Muscle layer of colon (tissue), 2 donors: Measurements from ENCODE around the gene RPP25.
"Not testable (repeated sequence)": the region's sequence is repeated elsewhere in the genome, so short reads cannot be mapped to it uniquely, and the experiment has no call there.

Source experiments
- H3K27ac ChIP-seq: one replicate; pipeline ENCODE4 v1.7.0; 2013; ENCODE audit warnings: low read depth, mild to moderate bottlenecking, low read length, moderate library complexity
- H3K27me3 ChIP-seq, 2 donors: one replicate each; pipeline ENCODE4 v1.7.0; 2013; ENCODE audit warnings: low read length in 2 of 2, mild to moderate bottlenecking in 2 of 2; ENCODE audit not compliant: insufficient read depth in 2 of 2, control insufficient read depth in 1 of 2
- H3K36me3 ChIP-seq: one replicate; pipeline ENCODE4 v1.7.0; 2013; ENCODE audit warnings: mild to moderate bottlenecking, low read length; ENCODE audit not compliant: insufficient read depth
- H3K4me1 ChIP-seq: one replicate; pipeline ENCODE4 v1.7.0; 2013; ENCODE audit warnings: mild to moderate bottlenecking, low read length; ENCODE audit not compliant: insufficient read depth
- H3K4me3 ChIP-seq, 2 donors: one replicate each; pipeline ENCODE4 v1.7.0; 2013; ENCODE audit warnings: low read length in 2 of 2, low read depth in 1 of 2, mild to moderate bottlenecking in 1 of 2, moderate library complexity in 1 of 2
- H3K9ac ChIP-seq: one replicate; pipeline ENCODE4 v1.7.0; 2013; ENCODE audit warnings: low read length
- H3K9me3 ChIP-seq: one replicate; pipeline ENCODE4 v1.7.0; 2013; ENCODE audit warnings: mild to moderate bottlenecking, low read length
- donor health status: abdominal sarcoma.
- donor health status: Adenocarcinoma of cecum.

Gene RPP25

DNA sequence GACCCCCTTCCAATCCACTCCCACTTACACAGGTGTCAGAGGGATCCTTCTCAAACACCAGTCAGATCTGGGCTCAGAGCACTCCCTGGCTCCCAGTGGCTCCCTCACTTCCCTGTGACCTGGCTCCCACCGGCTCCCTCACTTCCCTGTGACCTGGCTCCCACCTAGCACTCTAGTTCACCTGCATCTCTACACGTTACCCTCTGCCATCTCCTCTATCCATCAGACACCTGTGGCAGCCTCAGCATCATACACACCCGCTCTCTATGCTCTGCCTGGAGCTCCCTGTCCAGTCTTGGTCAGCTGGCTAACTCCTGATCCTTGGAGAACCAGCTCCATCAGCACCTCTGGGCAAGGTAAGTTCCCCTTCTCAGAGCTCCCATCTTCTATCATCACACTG is 5.6 kb downstream of the RPP25 start:
- no peak overlapping the region for H3K27ac ChIP-seq
- H3K36me3 ChIP-seq: no peaks in the 10 kb centered on the region
- H3K9me3 ChIP-seq: no peaks in the 10 kb centered on the region
- H3K27me3 ChIP-seq: peaks cover 7 to 18% of the 10 kb centered on the region in 2 donors
- H3K4me1 ChIP-seq: peaks cover 7% of the 10 kb centered on the region
- H3K4me3 ChIP-seq: no peak overlapping the region
- H3K9ac ChIP-seq: no peak overlapping the region

DNA sequence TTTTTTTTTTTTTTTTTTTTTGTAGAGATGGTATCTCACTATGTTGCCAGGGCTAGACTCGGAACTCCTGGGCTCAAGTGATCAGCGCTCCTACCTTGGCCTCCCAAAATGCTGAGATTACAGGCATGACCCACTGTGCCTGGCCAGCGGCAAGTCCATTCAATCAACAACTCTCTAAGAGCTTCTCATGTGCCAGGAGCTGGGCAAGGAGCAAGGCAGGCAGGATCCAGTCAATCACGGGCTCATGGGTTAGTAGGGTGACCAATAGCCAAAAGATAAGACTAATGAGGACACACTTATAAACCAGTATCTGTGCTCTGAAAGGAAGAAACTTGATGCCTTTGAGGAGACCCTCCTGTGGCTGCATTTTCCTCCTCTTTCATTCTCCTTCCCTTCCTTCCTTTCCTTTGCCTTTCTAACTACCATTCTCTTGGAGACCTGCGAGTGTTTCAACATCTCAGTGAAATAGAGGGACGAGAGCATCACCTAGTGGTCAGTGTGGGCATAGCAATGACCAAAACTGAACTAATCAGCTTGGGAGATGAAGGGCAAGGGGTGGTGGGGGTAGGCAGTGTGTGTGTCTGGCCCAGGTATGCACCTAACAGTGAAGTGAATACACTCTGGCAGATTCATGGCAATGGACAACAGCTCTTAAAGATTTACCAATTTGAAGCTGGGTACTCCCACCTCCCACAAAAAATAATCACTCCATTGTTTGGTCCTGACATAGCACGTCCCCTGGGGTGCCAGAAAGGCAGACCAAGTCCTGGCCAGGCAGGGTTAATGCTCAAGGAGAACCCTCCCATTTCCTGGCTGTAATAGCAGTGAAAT is 6.3 kb downstream of the RPP25 start:
- peaks cover 0 to 12% of the 10 kb centered on the region in 2 donors for H3K27me3 ChIP-seq
- H3K4me1 ChIP-seq: no peaks in the 10 kb centered on the region
- H3K9me3 ChIP-seq: no peaks in the 10 kb centered on the region
- H3K36me3 ChIP-seq: no peaks in the 10 kb centered on the region
- H3K9ac ChIP-seq: no peak overlapping the region
- no peak overlapping the region for H3K27ac ChIP-seq
- H3K4me3 ChIP-seq: no peak overlapping the region

DNA sequence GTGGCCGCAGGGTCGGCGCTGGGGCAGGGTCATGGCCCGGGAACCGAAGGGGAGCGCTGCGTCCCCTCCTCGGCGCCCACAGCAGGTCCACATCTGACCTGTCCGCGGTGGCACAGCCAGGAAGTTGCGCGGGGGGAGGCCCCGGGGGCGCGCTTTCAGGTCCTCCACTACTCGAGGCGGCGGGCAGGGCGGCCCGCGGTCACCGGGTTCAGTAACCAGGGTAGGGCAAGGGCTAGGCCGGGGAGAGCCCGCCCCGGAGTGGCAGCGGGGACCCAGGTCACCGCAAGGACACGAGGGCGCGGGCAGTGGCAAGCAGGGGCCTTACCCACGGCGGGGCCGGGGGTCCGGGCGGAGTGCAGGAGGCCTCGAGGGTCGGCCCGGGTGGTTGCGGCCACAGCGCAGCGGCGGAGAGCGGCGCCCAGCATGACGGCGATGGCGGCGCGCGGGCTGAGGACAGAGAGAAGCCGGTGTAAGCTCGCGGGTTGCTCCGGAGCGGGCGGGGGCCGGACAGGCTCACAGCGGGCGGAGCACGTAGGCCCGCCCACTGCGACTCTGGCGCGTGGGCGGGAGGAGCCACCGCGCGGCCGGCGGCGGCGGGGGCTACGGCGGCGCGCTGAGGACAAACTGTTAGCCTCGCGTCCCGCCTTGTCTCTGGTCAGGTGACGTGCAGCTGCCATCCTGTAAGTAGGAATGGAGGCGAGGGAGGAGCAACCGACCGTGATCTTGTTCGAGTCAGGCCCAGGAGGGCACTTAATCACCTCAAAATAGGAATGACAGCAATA is 18.8 kb downstream of the RPP25 start, which contains the start of gene COX5A:
Gene COX5A, minus strand, starts transcription at position 484 of the 782 bp plus-strand sequence. Its CDS starts 59 bp downstream, at position 425.
- H3K4me1 ChIP-seq: peaks cover 19% of the 10 kb centered on the region
- peak within 1 kb of the TSS; percentile 66 to 99 for H3K4me3 ChIP-seq
- peak within 1 kb of the TSS; percentile 99 for H3K27ac ChIP-seq
- H3K9me3 ChIP-seq: no peaks in the 10 kb centered on the region
- H3K9ac ChIP-seq: peak within 1 kb of the TSS; percentile 51
- H3K27me3 ChIP-seq: no peaks in the 10 kb centered on the region
- no peaks in the 10 kb centered on the region for H3K36me3 ChIP-seq

DNA sequence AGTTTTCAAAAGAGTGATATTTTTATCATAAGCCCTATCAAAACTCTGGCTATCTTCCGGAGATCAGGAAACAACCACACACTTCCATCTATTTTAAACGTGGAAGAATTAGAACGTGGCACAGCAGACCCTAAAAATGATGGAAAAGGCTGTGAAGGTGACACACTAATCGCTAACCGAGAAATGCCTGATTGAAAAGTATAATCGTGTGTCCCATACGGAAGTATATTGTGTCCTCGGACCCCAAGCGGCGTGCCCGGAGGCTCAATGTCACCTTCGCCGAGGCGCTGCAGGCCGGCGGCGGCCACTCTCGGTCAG is 19.3 kb downstream of the RPP25 start:
- peak overlapping the region; percentile 99 for H3K27ac ChIP-seq
- H3K9me3 ChIP-seq: no peaks in the 10 kb centered on the region
- no peaks in the 10 kb centered on the region for H3K36me3 ChIP-seq
- H3K4me1 ChIP-seq: peaks cover 19% of the 10 kb centered on the region
- H3K4me3 ChIP-seq: peak overlapping the region; percentile 66 to 99
- peak overlapping the region; percentile 51 for H3K9ac ChIP-seq
- H3K27me3 ChIP-seq: no peaks in the 10 kb centered on the region

DNA sequence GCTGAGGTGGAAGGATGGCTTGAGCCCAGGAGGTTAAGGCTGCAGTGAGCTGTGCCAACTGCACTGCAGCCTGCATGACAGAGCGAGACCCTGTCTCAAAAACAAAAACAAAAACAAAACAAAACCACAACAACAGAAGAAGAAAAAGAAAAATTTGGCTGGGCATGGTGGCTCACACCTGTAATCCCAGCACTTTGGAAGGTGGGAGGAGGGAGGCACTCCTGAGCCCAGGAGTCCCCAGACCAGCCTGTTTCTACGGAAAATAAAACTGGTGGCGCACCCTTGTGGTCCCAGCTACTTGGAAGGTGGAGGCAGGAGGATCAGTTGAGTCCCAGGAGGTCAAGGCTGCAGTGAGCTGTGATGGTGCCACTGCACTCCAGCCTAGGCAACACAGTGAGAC is 21.4 kb downstream of the RPP25 start:
- H3K9me3 ChIP-seq, H3K9ac ChIP-seq, H3K27ac ChIP-seq, H3K27me3 ChIP-seq, H3K4me3 ChIP-seq, H3K36me3 ChIP-seq: not testable (repeated sequence)
- H3K4me1 ChIP-seq: peaks cover 19% of the 10 kb centered on the region

DNA sequence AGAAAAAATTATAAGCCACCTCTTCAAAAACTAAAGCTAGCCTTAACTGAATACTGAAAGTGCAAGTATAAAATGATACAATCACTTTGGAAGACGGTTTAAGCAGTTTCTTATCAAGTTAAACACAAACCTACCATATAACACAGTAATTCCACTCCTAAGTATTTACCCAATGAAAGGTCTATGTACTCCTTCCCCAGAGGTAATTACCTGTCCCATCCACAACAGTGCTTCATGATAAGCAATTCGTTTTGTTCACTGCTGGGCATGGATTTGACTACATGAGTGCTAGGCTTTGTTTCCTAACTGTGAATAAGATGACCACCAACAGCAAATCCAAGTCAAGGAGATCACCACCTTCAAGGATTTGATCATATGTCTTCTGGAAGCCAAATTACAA is 23.0 kb downstream of the RPP25 start:
- H3K36me3 ChIP-seq: peaks cover 2% of the 10 kb centered on the region
- no peak overlapping the region for H3K27ac ChIP-seq
- no peak overlapping the region for H3K4me3 ChIP-seq
- H3K4me1 ChIP-seq: peaks cover 19% of the 10 kb centered on the region
- H3K9ac ChIP-seq: no peak overlapping the region
- H3K9me3 ChIP-seq: no peaks in the 10 kb centered on the region
- no peaks in the 10 kb centered on the region for H3K27me3 ChIP-seq

DNA sequence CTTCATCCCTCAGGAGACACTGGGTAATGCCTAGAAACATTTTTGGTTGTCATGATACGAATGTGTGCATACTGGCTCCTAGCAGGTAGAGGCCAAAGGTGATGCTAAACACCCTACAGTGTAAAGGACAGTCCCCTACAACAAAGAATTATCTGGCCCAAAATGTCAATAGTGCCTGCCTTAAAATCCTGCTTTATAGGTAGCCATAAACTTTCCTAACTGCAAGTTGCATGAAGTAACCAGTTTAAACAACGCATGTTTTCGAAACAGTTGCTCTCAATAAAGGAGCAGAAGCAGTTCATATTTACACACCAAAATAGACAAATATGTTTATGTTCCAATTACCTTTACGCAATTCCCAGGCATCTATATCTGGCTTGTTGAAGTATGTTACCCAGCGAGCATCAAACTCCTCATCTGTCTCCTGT is 27.8 kb downstream of the RPP25 start:
- H3K9me3 ChIP-seq: no peaks in the 10 kb centered on the region
- no peaks in the 10 kb centered on the region for H3K27me3 ChIP-seq
- no peak overlapping the region for H3K27ac ChIP-seq
- H3K36me3 ChIP-seq: peaks cover 17% of the 10 kb centered on the region
- no peak overlapping the region for H3K4me3 ChIP-seq
- no peak overlapping the region for H3K9ac ChIP-seq
- peaks cover 3% of the 10 kb centered on the region for H3K4me1 ChIP-seq

DNA sequence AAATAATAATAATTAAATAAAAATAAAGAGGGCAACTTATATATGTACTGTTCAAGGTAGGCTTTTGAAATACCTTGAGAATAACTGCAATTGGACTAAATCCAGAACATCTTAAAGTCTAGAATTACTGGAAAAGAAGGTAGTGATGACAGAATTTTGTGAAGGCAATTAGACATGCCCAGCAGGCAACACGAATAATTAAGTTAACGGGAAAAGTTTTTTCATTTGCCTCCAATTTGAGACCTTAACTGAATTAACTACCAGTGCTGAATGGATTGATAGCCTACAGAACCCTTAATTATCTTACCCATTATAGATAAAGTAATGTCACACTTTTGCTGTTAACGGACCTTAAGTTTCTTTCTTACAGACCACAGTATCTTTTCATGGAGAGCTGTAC is 32.0 kb downstream of the RPP25 start:
- Histone ChIP-seq H3K9me3 (no peaks in the 10 kb centered on the region), H3K4me1 (no peaks in the 10 kb centered on the region), H3K36me3 (peaks cover 35% of the 10 kb centered on the region), H3K27ac (no peak overlapping the region), H3K27me3 (no peaks in the 10 kb centered on the region), H3K4me3 (no peak overlapping the region), H3K9ac (no peak overlapping the region)

DNA sequence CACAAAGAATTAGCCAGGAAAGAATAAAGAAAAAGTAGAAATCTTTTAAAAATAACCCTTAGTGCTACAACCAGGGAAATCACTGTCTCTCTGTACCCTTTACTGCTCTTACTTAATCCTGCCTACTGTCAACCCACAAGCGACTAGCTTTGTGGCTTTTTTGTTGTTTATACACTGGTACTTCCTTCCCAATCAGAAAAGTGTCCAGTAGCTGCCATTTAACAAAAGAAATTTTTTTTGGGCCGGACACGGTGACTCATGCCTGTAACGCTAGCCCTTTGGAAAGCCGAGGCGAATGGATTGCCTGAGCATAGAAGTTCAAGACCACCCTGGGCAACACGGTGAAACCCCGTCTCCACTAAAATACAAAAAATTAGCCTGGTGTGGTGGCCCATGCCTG is 36.1 kb downstream of the RPP25 start:
- Histone ChIP-seq H3K36me3 (peaks cover 38% of the 10 kb centered on the region), H3K4me1 (no peaks in the 10 kb centered on the region), H3K27me3 (no peaks in the 10 kb centered on the region), H3K9me3 (no peaks in the 10 kb centered on the region), H3K27ac (no peak overlapping the region), H3K4me3 (no peak overlapping the region), H3K9ac (no peak overlapping the region)

DNA sequence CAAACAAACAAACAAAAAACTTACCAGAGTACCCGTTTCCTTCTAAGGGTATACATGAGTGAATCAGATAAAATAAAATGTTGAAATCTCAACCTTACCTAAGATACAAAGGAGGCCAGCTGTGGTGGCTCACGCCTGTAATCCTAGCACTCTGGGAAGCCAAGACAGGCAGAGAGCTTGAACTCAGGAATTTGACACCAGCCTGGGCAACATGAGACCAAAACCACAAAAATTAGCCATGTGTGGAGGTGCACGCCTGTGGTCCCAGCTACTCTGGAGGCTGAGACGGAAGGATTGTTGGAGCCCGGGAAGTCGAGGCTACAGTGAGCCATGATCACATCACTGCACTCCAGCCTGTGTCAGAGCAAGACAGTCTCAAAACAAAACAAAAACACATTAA is 38.9 kb downstream of the RPP25 start:
- H3K27ac ChIP-seq: no peak overlapping the region
- H3K9me3 ChIP-seq: no peaks in the 10 kb centered on the region
- H3K4me3 ChIP-seq: no peak overlapping the region
- no peaks in the 10 kb centered on the region for H3K4me1 ChIP-seq
- H3K36me3 ChIP-seq: peaks cover 39% of the 10 kb centered on the region
- no peaks in the 10 kb centered on the region for H3K27me3 ChIP-seq
- no peak overlapping the region for H3K9ac ChIP-seq

DNA sequence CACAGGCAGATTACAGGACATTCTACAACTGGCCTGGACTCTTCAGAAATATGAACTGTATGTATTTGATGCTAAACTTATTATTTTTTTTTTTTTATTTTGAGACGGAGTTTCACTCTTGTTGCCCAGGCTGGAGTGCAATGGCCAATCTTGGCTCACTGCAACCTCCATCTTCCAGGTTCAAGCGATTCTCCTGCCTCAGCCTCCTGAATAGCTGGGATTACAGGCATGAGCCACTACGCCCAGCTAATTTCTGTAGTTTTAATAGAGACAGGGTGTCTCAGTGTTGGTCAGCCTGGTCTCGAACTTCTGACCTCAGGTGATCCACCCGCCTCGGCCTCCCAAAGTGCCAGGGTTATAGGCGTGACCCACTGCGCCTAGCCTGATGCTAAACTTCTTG is 42.8 kb downstream of the RPP25 start:
- H3K27me3 ChIP-seq, H3K4me1 ChIP-seq, H3K9me3 ChIP-seq, H3K4me3 ChIP-seq, H3K9ac ChIP-seq, H3K27ac ChIP-seq: not testable (repeated sequence)
- peaks cover 18% of the 10 kb centered on the region for H3K36me3 ChIP-seq
